ENCODE measurements around the gene TEX11. TPM values are rescaled to one million over a fixed set of nuclear protein-coding genes. Genes with fewer than 3 reads are reported as not detected.
A peak's percentile ranks its signal among the peaks of the same experiment; 100 is the strongest.
"Not testable (repeated sequence)": the region's sequence is repeated elsewhere in the genome, so short reads cannot be mapped to it uniquely, and the experiment has no call there.

TEX11 gene
- polyA plus RNA-seq, 1 donor: 0.23 TPM

DNA sequence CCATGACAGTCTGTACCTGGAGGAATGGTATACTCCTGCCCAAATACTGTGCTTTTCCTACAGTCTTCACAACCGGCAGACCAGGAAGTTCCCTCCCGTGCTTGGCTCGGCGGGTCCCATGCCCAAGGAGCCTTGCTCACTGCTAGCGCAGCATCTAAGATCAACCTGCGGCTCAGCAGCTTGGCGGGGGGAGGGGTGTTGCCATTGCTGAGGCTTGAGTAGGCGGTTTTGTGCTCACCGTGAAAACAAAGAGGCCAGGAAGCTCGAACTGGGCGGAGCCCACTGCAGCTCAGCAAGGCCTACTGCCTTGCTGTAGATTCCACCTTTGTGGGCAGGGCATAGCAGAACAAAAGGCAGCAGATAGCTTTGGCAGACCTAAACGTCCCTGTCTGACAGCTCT, 152.7 kb downstream of the TEX11 start:
- DNase-seq: no peak

DNA sequence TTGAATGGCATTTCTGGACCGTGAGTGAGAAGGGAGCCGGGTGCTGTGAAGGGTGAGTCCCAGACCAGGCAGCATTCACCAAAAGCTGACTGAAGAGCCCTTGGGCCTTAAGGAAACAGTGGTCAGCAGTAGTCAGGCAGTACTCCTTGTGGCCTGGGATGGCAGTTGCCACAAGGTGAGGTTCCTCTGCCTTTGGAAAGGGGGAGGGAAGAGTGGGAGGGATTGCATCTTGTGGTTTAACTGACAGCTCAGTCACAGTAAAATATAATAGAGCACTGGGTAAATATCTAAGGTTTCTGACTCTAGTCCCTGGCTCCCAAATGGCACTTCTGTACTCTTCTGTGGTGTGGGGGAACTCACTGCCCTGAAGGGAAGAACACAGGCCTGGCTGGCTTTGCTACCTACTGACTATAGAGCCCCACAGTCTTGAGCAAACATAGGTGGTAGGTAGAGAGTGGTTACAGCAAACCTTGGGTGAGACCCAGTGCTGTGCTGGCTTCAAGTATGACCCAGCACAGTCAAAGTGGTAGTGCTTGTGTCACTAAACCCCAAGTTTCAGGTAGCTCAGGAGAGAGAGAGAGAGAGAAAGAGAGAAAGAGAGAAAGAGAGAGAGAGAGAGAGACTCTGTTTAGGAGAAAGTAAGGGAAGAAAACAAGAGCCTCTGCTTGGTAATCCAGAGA, 154.2 kb downstream of the TEX11 start:
- no peak for DNase-seq

DNA sequence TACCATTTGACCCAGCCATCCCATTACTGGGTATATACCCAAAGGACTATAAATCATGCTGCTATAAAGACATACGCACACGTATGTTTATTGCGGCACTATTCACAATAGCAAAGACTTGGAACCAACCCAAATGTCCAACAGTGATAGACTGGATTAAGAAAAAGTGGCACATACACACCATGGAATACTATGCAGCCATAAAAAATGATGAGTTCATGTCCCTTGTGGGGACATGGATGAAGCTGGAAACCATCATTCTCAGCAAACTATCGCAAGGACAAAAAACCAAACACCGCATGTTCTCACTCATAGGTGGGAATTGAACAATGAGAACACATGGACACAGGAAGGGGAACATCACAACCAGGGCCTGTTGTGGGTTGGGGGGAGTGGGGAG, 174.7 kb downstream of the TEX11 start:
- DNase-seq: not testable (repeated sequence)

DNA sequence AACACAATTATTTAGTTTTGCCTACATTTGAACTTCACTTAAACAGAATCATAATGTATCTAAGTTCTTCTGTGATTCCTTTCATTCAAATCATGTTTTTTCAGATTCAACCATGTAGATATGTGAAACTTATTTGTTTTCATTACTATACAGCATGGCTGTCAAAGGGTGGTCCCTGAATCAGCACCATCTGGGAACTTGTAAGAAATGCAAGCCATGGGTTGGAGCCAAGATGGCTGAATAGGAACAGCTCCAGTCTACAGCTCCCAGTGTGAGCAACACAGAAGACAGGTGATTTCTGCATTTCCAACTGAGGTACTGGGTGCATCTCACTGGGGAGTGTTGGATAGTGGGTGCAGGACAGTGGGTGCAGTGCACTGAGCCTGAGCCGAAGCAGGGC, 180.6 kb downstream of the TEX11 start:
- not testable (repeated sequence) for DNase-seq

DNA sequence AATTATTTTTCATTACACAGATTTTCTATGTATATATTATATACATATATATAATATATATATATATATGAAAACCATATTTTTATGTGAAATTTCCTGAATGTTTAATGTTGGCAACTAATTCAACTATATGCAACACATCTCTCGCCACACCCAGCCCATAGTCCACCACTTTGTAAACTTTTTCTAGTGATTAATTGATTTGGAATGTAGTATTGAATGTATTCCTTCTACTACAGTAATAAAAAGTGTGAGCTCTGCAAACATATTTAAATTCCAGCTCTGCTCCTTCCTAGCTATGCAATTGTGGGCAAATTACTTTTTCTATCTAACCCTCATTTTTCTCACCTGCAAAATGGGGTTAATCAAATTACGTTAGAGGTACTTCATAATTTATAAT, 187.8 kb downstream of the TEX11 start:
- DNase-seq: no peak

DNA sequence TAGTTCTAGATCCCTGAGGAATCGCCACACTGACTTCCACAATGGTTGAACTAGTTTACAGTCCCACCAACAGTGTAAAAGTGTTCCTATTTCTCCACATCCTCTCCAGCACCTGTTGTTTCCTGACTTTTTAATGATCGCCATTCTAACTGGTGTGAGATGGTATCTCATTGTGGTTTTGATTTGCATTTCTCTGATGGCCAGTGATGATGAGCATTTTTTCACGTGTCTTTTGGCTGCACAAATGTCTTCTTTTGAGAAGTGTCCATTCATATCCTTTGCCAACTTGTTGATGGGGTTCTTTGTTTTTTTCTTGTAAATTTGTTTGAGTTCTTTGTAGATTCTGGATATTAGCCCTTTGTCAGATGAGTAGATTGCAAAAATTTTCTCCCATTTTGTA, 197.2 kb downstream of the TEX11 start:
- not testable (repeated sequence) for DNase-seq

DNA sequence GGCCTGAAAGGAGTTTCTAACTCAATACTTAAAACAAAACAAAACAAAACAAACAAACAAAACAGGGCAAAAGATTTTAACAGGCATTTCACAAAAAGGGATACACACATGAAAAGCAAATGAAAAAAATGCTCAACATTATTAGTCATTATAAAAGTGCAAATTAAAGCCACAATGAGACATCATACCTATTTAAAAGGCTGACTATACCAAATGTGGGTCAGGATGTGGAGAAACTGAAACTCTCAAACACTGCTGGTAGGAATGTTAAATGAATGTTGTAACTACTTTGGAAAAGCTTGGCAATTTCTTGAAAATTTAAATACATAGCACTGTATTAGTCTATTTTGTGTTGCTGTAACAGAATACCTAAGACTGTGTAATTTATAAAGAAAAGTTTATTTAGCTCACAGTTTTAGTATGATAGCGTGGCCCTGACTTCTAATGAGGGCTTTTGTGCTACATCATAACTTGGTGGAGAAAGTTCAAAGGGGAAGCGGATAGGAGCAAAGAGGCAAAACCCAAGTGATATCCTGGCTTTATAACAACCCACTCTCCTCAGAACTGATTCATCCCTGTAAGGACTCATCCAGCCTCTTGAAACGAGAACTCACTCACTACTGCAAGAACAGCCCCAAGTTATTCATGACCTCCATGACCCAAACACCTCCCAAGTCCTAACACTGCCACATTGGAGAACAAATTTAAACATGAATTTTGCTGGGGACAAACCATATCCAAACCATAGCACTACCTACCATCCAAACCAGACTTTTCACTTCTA, 214.0 kb downstream of the TEX11 start:
- no peak for DNase-seq

DNA sequence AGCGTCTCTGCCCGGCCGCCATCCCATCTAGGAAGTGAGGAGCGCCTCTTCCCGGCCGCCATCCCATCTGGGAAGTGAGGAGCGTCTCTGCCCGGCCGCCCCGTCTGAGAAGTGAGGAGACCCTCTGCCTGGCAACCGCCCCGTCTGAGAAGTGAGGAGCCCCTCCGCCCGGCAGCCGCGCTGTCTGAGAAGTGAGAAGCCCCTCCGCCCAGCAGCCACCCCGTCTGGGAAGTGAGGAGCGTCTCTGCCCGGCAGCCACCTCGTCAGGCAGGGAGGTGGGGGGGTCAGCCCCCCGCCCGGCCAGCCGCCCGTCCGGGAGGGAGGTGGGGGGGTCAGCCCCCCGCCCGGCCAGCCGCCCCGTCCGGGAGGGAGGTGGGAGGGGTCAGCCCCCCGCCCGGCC, 229.1 kb downstream of the TEX11 start:
- DNase-seq: not testable (repeated sequence)

DNA sequence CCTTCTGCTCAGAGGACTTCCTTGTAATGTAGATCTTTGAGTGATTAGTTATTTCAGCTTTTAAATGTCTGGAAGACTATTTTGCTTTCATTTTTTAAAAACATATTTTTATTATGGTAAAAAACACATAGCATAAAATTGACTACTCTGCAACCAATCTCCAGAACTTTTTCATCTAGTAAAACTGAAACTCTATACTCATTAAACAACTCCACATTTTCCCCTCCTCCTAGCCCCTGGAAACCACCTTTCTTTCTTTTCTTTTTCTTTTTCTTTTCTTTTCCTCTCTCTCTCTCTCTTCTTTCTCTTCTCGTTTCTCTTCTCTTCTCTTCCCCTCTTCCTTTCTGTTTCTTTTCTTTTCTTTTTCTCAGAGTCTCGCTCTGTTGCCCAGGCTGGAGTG, 233.2 kb downstream of the TEX11 start:
- DNase-seq: no peak

DNA sequence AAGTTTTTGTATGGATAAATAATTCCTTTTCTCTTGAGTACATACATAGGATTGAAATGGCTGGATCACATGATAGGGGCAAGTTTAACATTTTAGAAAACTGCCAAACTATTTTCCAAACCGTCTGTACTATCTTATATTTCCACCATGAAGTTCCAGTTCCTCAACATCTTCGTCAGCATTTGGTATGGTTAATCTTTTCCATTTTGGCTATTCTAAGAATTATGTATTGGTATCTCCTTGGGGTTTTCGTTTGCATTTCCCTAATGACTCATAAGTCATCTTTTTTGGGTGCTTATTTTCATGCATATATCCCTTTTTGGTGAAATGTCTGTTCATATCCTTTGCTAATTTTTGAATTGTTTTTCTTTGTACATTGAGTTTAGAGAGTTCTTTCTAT, 236.2 kb downstream of the TEX11 start:
- DNase-seq: no peak

DNA sequence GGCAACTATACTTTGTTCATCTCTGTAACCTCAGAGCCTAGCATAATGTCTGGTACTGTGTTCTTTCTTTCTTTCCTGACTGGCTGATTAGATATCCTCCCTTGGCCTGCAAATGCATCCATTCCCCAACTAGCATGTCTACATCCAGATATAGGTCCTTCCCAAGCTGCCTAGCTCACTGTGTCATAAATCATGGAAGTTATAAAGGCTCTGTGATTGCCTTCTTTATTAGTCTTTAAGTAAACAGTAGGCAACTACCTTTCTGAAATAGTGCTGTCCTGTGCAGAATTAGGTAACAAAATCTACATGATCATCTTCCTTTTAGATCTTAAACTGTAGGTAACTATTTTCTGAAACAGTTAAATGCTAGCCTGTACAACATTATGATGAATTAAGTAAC, 239.4 kb downstream of the TEX11 start:
- no peak for DNase-seq

DNA sequence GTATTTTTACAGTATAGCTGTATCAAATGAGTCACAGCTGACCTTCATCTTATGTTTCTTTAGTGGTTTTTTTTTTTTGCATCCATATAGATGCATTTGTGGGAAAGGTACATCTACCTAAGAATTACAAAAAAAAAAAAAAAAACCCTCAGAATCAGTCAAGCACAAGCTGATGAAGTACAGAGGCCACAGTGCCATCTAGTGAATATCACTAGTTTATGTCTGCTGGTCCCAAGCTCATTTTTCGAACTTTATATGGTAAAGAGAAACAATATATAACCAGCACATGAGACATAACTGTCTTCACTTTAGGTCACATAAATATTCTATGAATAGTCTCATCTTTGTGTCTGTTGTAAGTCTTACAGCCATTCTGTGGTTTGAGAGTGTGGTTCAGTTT, 243.8 kb downstream of the TEX11 start:
- DNase-seq: peak; percentile 5

DNA sequence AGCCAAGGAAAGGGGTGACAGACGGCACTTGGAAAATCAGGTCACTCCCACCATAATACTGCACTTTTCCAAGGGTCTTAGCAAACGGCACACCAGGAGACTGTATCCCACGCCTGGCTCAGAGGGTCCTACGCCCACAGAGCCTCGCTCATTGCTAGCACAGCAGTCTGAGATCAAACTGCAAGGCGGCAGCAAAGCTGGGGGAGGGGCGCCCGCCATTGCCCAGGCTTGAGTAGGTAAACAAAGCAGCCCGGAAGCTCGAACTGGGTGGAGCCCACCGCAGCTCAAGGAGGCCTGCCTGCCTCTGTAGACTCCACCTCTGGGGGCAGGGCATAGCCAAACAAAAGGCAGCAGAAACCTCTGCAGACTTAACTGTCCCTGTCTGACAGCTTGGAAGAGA, 247.4 kb downstream of the TEX11 start:
- DNase-seq: not testable (repeated sequence)

DNA sequence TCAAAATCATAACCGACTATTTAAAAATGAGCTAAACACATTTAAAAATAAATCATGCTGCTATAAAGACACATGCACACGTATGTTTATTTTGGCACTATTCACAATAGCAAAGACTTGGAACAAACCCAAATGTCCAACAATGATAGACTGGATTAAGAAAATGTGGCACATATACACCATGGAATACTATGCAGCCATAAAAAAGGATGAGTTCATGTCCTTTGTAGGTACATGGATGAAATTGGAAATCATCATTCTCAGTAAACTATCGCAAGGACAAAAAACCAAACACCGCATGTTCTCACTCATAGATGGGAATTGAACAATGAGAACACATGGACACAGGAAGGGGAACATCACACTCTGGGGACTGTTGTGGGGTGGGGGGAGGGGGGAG, 251.0 kb downstream of the TEX11 start:
- not testable (repeated sequence) for DNase-seq

DNA sequence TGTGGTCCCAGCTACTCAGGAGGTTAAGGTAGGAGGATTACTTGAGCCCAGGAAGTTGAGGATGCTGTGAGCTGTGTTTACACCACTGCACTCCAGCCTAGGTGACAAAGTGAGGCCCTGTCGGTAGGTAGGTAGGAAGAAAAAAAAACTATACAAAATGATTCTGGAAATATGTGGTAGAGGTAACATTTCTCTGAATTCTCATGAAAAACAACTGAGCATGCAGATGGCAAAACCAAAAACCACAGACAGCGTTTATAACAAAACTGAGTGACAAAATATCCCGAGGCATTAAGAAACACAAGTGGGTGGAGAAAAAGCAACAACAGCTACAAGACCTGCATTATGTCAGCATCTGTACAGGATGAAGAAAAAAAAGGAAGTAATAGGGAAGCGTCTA, 252.2 kb downstream of the TEX11 start:
- no peak for DNase-seq

DNA sequence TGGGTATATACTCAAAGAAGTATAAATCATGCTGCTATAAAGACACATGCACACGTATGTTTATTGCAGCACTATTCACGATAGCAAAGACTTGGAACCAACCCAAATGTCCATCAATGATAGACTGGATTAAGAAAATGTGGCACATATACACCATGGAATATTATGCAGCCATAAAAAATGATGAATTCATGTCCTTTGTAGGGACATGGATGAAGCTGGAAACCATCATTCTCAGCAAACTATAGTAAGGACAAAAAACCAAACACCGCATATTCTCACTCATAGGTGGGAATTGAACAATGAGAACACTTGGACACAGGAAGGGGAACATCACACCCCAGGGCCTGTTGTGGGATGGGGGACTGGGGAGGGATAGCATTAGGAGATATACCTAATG, 260.6 kb downstream of the TEX11 start:
- DNase-seq: not testable (repeated sequence)

DNA sequence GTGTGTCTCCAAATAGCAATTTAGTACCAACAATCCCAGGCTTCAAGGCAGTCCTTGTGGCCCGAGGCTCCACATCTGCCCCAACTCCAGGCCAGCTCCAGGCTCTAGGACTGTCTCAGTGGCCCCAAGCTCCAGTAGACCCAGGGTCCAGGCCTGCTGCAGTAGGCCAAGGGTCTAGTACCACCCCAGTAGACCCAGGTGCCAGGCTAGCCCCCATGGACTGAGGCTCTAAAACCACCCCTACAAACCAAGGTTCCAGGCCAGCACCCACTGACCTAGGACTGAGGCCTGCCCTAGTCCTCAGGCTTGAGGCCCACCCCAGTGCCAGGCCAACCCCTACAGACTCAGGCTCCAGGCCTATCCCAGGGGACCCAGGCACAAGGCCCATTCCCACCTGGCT, 272.3 kb downstream of the TEX11 start:
- no peak for DNase-seq

DNA sequence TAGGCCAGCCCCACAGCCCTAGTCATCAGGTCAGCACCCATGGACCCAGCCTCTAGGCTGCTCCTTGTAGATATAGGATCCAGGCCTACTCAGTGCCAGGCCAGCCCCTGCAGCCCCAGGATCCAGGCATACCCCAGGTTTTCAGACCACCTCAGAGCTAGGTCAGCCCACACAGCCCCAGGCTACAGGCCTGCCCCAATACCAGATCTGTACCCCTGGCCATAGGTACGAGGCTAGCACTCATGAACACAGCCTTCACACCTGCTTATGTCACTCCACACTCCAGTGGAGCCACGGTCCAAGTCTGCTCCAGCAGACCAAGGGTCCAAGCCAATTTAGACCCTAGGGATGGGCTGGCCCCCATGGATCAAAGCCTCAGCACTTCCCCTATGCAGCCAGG, 272.8 kb downstream of the TEX11 start:
- no peak for DNase-seq

DNA sequence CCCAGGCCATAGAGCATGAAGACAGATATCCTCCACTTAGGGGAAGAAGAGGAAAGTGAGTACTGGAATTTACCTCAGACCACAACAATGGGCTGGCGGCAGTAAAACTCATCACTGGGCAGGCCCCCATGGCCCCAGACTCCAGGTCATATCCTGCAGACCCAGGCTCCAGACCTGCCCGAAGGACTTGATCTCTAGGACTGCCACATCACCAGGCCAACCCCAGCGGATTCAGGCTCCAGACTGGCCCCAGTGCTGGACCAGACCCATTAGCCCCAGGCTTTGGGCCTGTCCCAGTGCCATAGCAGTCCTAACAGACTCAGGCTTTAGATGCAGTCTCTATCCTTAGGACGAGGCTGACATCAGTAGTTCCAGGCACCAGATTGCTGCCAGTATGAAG, 273.3 kb downstream of the TEX11 start:
- DNase-seq: no peak

DNA sequence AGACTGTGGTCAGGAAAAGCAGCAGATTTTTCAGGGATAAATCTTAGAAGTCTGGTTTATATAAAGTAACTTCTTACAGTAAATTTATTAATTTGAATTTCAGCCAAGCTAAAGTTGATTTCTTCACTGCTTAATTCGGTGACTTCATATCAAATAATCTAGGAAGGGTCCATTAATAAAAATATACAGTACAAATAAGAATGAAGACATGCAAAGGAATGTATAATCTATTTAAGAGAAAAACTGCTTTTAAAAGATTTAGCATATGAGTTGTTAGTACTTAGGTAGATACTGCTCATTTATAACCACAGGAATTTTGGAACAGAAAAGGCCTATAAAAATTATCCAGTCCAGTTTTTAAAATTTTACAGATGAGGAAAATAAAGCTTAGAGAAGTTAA, 286.8 kb downstream of the TEX11 start:
- DNase-seq: no peak

DNA sequence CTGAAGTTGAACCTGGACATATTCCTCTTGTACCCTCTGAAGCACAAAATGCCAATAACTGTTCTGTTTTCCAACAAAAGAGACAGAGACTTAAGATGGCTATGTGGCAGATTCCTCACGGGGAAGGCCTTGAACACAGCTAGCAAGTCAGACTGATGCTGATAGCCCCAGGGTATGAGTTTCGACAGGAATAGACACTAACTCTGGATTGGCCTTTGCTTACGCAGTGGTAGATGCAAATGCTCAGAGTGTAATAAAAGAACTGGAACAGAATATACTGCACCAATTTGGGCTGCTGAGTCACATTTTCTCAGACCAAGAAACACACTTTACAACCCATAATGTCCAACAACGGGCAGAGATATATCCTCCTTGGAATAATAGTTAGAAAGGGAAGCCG, 290.0 kb downstream of the TEX11 start:
- DNase-seq: no peak

DNA sequence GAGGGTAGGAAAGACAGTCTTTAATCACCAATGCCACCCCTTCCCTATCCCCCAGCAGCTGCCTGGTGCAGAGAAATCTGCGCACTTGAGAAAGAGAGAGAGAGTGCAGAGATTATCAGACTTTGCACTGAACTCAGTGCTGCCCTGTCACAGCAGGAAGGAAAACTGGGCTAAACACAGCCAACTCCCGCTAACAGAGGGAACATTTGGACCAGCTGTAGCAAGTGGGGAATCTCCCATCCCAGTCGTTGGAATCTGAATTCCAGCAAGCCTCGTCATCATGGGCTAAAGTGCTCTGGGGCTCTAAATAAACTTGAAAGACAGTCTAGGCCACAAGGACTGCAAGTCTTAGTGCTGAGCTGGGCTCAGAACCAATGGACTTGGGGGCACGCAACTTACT, 295.2 kb downstream of the TEX11 start:
- DNase-seq: no peak

DNA sequence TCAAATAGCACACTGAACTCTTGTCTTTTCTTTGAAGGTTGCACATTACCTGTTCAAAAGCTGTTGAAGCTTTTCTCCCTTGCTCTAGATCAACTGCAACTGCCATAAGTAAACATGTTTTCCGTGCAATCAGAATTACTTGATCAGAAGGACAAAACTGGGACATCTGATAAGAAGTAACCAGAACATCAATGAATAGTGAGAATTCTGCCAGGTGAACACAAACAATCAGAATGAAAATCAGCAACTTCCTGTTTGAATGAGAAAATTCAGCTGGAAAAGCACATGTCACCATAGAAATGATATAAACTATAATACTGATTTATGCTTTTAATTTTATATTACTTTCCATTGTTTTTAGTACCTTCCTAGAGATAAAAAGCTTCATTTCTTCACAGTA, 303.2 kb downstream of the TEX11 start:
- no peak for DNase-seq

DNA sequence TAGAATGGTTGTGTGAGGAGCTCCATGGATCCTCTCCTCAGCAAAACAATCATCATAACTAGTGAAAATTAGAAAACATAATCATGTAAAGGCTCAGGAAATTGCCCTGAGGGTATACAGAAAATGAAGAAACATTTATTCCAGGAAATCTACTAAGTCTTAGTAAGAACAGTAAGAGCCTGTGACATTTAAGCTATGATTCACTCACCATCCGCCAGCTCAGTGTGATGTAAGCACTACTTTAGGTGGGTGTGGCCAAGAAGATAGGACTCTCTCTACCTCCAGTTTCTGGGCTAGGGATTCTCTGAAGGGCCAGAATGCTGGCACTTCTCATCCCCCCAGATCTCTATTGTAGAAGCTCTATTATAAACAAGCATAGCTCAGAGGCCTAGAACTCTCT, 316.4 kb downstream of the TEX11 start:
- DNase-seq: no peak

All from hindlimb muscle (tissue), 1 donor.